Osteoblast (primary cell): ENCODE data around the gene PAN3. TPM values are rescaled to one million over a fixed set of nuclear protein-coding genes. Genes with fewer than 3 reads are reported as not detected.

Experiments
- DNase-seq: peaks from one replicate; pipeline ENCODE4 v3.0.0; 2011; ENCODE audit warnings: low spot score, mixed read lengths; ENCODE audit not compliant: insufficient read length; ENCODE audit errors: missing footprints
- H2AFZ ChIP-seq: 2 replicates; pipeline ENCODE4 v1.6.0; 2011; ENCODE audit warnings: mild to moderate bottlenecking, low read length
- H3K27ac ChIP-seq: 2 replicates; pipeline ENCODE4 v1.5.1; 2011; ENCODE audit warnings: mild to moderate bottlenecking, low read depth, low read length, moderate library complexity
- H3K27me3 ChIP-seq: 2 replicates; pipeline ENCODE4 v1.6.0; 2012; ENCODE audit warnings: mild to moderate bottlenecking, control low read depth, inconsistent platforms, low read length, moderate library complexity; ENCODE audit not compliant: insufficient read depth
- H3K36me3 ChIP-seq: 2 replicates; pipeline ENCODE4 v1.5.1; 2011; ENCODE audit warnings: mild to moderate bottlenecking, low read length, control low read depth, moderate library complexity; ENCODE audit not compliant: insufficient read depth
- H3K4me1 ChIP-seq: 2 replicates; pipeline ENCODE4 v1.5.1; 2011; ENCODE audit warnings: mild to moderate bottlenecking, low read length, control low read depth, moderate library complexity; ENCODE audit not compliant: insufficient read depth
- H3K4me2 ChIP-seq: 2 replicates; pipeline ENCODE4 v1.6.0; 2011; ENCODE audit warnings: mild to moderate bottlenecking, low read length; ENCODE audit not compliant: insufficient read depth
- H3K4me3 ChIP-seq: fragments of 200-600 bp; sonication (generic); 3 replicates; pipeline ENCODE4 v1.5.1; 2012; ENCODE audit warnings: mild to moderate bottlenecking, low read length, inconsistent platforms; ENCODE audit not compliant: insufficient read depth
- H3K79me2 ChIP-seq: 2 replicates; pipeline ENCODE4 v1.6.0; 2012; ENCODE audit warnings: mild to moderate bottlenecking, low read length, control low read depth, inconsistent platforms; ENCODE audit not compliant: insufficient read depth
- H3K9me3 ChIP-seq: 2 replicates; pipeline ENCODE4 v1.5.1; 2011; ENCODE audit warnings: low read depth, low read length, control low read depth
- H4K20me1 ChIP-seq: 2 replicates; pipeline ENCODE4 v1.6.0; 2012; ENCODE audit warnings: mild to moderate bottlenecking, low read length, control low read depth; ENCODE audit not compliant: insufficient read depth
- CTCF ChIP-seq: IDR thresholded peaks from 2 replicates; pipeline ENCODE4 v1.5.1; 2011; ENCODE audit warnings: mild to moderate bottlenecking, low read depth, low read length, moderate library complexity; ENCODE audit errors: extremely low read depth
- total RNA-seq: library from RNA; depleted of rRNA; stranded (reverse); fragments of >200 nt; gene quantifications from 2 replicates; pipeline ENCODE4 v1.2.3, GENCODE V29; 2012

Gene PAN3
- total RNA-seq, 1 donor, result 27.5 TPM

- TF ChIP-seq CTCF, result no peak
- peaks cover 16% of the 10 kb centered on the region for H3K4me1 ChIP-seq
- H2AFZ ChIP-seq, result no peak overlapping the region
- no peaks in the 10 kb centered on the region for H3K27me3 ChIP-seq
- no peaks in the 10 kb centered on the region for H3K36me3 ChIP-seq
- no peaks in the 10 kb centered on the region for H3K79me2 ChIP-seq
- H4K20me1 ChIP-seq, result no peaks in the 10 kb centered on the region
- no peak overlapping the region for H3K4me2 ChIP-seq
- DNase-seq, result no peak
- H3K4me3 ChIP-seq, result no peak overlapping the region
- no peaks in the 10 kb centered on the region for H3K9me3 ChIP-seq
- H3K27ac ChIP-seq, result no peak overlapping the region
These were observed 181.2 kb downstream of the PAN3 start for GRCh38 chr13:28319528-28319927.

GRCh38 chr13:28320209-28320608 lies 181.9 kb downstream of the PAN3 start:
- no peak for TF ChIP-seq CTCF
- H3K27me3 ChIP-seq, result no peaks in the 10 kb centered on the region
- no peaks in the 10 kb centered on the region for H4K20me1 ChIP-seq
- no peaks in the 10 kb centered on the region for H3K9me3 ChIP-seq
- no peak overlapping the region for H2AFZ ChIP-seq
- H3K4me3 ChIP-seq, result no peak overlapping the region
- peaks cover 23% of the 10 kb centered on the region for H3K4me1 ChIP-seq
- H3K27ac ChIP-seq, result no peak overlapping the region
- H3K36me3 ChIP-seq, result no peaks in the 10 kb centered on the region
- no peaks in the 10 kb centered on the region for H3K79me2 ChIP-seq
- H3K4me2 ChIP-seq, result no peak overlapping the region
- no peak for DNase-seq

- no peak for DNase-seq
- no peaks in the 10 kb centered on the region for H3K9me3 ChIP-seq
These were observed 182.7 kb downstream of the PAN3 start for GRCh38 chr13:28320884-28321574.

GRCh38 chr13:28321756-28322155 lies 183.4 kb downstream of the PAN3 start:
- no peaks in the 10 kb centered on the region for H3K79me2 ChIP-seq
- H3K27ac ChIP-seq, result peak overlapping the region; percentile 18
- no peaks in the 10 kb centered on the region for H4K20me1 ChIP-seq
- H3K4me2 ChIP-seq, result no peak overlapping the region
- no peak overlapping the region for H2AFZ ChIP-seq
- no peak overlapping the region for H3K4me3 ChIP-seq
- H3K4me1 ChIP-seq, result peaks cover 25% of the 10 kb centered on the region
- no peak for TF ChIP-seq CTCF
- no peaks in the 10 kb centered on the region for H3K9me3 ChIP-seq
- H3K27me3 ChIP-seq, result no peaks in the 10 kb centered on the region
- no peaks in the 10 kb centered on the region for H3K36me3 ChIP-seq
- DNase-seq, result peak; percentile 72

More at GRCh38 chr13:28320884-28321574, 182.7 kb downstream of the PAN3 start:
- peaks cover 25% of the 10 kb centered on the region for H3K4me1 ChIP-seq
- no peaks in the 10 kb centered on the region for H3K27me3 ChIP-seq
- TF ChIP-seq CTCF, result no peak
- H4K20me1 ChIP-seq, result no peaks in the 10 kb centered on the region
- no peak overlapping the region for H3K27ac ChIP-seq
- H3K79me2 ChIP-seq, result no peaks in the 10 kb centered on the region
- H2AFZ ChIP-seq, result no peak overlapping the region
- no peak overlapping the region for H3K4me3 ChIP-seq
- H3K36me3 ChIP-seq, result no peaks in the 10 kb centered on the region
- H3K4me2 ChIP-seq, result no peak overlapping the region
